GM19328 (cell line): Measurements from ENCODE around the gene EPHB2.

Source experiments
- ATAC-seq: cut with Tn5 transposase; IDR thresholded peaks from one replicate; pipeline ENCODE4 v1.9.1; 2021; ENCODE audit warnings: mild to moderate bottlenecking, moderate library complexity; ENCODE audit not compliant: unreplicated experiment

The EPHB2 gene

DNA sequence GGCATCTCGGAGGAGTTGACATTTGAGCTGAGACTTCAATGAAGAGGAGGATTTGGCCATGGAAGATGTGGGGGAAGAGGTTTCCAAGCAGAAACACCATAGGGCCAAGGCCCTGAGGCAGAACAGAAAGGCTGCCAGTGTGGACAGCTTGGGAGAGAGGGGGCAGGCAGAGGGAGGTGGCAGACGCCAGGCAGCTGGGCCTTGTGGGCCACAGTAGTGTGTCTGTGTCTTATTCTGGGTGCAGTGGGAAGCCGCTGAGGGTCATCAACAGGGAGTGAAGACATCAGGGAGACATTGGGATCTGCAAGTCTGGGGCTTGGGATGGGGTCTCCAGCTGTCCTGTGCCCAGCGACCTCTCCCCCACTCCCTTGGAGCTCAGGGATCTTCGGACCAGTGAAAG is 165.2 kb downstream of the EPHB2 start:
- no peak for ATAC-seq

- ATAC-seq, result no peak
Measured at GRCh38 chr1:22876359-22877111, 165.9 kb downstream of the EPHB2 start.

- ATAC-seq, result no peak
Measured at GRCh38 chr1:22877112-22877915, 166.7 kb downstream of the EPHB2 start.

DNA sequence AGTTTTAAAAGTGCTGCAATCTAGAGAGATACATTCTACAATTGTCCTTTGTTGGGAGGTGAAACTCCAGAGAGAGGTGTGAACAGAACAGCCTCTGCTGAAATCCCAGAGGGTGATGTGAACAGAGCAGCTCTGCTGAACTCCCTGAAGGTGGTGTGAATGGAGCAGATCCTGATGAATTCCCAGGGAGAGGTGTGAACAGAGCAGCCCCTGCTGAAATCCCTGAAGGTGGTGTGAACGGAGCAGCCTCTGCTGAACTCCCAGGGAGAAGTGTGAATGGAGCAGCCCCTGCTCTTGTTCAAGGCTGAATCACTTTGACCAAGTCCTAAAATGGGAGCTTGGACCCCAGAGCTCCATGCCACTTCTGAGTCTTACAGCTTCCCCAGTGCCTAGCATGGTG is 167.3 kb downstream of the EPHB2 start:
- ATAC-seq, result no peak

- ATAC-seq, result no peak
Measured at GRCh38 chr1:22878626-22879025, 168.0 kb downstream of the EPHB2 start.

DNA sequence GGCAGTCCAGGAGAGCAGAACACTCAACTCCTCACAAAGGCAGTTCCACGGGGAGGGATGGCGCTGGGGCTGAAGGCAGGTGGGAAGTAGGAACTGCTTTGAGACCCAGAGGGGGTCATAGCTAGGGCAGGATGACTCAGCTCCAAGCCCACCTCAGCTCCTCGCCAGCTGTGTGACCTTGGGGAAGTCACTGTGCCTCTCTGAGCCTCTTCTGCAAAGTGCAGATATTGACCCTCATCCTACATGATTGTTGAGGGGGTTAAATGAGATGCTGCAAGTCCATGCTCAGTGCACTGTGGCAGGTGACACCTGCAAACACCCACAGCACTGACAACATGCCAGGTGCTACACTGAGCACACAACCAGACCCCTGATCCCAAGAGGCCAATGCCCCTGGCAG is 168.8 kb downstream of the EPHB2 start:
- ATAC-seq, result no peak

DNA sequence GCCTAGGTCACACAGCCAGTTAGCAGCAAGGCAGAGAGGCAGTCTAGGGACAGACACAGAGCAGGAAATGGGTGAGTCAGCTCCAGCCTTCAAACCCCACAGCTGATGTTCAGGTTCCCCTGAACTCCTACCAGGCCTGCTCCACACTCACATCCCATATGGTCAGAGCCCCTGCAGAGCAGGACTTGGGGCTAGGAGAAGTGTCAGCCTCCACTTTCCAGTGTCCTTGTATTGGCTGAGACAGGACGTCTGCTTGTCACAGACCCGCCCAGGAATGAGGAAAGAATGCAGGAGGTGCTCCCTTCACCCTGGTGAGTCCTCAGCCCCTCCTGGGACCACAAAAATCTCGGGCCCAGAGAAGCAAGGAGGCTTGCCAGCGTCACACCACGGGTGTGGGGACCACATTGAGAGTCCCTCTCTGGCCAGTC is 169.5 kb downstream of the EPHB2 start:
- no peak for ATAC-seq

DNA sequence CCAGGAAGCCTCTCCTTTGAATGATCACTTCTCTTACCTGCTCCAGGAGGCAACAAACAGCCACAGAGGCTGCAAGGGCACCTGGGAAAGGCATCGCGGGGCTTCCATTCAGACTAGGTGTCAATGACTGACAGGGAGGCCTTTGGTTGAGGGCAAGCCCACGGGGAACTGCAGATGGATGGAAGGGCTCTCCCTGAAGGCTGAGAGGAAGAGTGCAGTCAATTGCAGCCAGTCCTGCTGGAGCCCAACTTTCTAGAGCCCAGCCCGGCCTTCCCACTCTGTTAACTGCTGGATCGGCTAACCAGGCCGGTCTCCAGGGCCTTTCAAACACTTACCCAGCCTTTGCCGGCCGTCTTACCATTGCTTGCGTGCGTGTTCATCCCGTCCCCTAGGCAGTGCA is 172.8 kb downstream of the EPHB2 start:
- no peak for ATAC-seq

GRCh38 chr1:22884806-22885530 is 174.3 kb downstream of the EPHB2 start:
- ATAC-seq, result no peak

DNA sequence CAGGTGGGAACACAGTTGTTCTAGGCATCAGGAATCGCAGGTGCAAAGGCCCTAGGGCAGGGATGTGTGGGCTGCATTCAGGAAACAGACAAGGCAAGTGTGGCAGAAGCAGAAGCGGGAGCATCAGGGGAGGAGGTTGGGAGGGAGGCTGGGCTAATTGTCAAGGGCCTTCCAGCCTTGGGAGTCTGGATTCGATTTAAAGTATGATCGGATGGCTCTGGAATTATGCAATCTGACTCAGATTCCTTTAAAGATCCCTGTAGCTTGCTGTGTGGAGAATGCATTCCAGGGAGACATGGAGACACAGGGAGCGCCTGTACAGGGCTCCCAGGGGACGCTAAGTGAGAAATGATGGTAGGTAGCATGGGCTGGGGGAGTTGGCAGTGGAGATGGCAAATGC is 175.6 kb downstream of the EPHB2 start:
- ATAC-seq, result no peak

DNA sequence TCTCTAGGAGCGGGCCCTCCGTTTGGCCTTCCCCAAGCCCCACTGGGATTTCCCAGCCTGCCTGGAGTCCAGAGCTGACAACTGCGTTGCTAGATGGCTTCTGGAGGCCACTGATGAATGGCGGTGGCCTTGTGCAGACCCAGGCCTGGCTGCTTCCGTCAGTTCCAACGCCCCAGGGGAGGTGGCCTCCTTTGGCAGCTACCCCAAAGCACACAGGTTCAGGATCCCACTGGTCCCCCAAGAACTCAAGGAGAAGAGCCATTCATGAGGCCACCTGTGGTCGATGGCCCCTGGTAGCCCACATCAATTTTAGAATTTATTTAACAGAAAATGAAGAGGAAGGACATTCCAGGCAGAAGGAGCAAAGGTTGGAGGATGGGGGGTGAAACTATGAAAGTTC is 176.9 kb downstream of the EPHB2 start:
- ATAC-seq, result no peak

DNA sequence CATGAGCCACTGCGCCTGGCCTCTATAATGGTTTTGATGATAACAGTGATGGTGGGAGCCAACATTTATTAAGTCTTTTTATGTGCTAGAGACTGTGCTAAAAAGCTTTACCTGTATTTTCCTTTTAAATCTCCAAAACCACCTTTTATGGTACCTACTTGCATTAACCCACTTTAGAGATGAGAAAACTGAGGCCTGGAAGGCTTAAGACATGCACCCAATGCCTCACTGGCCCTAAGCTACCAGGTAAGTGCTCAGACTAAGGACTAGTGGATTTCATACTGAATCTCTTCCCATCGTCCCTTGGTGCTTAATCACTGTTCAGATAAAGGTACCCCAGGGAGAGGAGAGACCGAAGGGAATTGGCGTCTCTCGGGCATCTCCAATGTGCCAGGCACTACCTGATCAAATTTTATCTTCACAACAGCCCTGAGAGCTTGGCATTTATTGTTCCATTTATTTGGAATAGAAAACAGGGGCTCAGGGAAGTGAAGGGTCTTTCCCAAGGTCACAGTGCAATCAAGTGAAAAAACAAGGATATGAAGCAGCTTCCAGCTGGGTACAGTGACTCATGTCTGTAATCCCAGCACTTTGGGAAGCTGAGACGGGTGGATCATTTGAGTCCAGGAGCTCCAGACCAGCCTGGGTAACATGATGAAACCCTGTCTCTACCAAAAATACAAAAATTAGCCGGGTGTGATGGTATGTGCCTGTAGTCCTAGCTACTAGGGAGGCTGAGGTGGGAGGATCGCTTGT is 177.9 kb downstream of the EPHB2 start:
- no peak for ATAC-seq

DNA sequence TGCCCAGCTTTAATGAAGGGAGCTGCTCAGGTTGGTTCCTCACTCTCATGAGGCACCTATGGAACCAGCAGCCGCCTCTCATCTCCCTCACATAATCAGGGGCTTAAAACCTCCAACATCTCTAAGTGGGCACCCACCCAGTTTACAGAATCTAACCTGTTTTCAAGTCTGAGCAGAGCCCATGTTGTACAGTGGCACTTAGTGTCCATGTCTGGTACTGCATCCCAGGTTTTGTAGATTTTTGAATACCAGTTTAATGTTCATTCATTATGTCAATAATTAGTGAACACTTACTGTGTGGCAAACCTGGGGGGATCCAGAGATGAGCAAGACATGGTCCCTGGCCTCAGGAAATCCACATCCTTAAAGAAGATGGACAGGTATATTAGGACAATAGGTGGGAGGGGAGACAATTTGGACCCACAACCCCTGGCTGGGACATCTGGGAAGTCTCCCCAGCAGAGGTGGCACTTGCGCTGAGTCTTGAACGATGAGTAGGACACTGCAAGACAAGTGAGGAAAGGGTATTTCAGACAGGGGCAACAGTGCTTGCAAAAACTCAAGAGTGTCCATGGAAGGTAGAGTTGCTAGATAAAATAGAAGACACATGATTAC is 178.7 kb downstream of the EPHB2 start:
- no peak for ATAC-seq

DNA sequence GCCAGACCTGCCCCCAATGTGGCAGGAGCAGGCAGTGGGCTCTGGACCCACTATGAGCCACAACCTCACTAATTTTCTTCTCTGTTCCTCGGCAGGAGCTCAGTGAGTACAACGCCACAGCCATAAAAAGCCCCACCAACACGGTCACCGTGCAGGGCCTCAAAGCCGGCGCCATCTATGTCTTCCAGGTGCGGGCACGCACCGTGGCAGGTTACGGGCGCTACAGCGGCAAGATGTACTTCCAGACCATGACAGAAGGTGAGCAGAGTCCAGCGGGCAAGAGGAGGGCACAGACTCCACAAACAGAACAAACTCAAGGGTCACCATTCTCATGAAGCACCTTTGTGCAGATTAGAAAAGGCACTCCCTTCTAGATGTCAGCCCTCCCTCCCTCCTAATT is 182.2 kb downstream of the EPHB2 start:
- ATAC-seq, result no peak

- no peak for ATAC-seq
Measured at GRCh38 chr1:22893292-22893691, 182.7 kb downstream of the EPHB2 start.

- no peak for ATAC-seq
Measured at GRCh38 chr1:22895357-22895756, 184.7 kb downstream of the EPHB2 start.

DNA sequence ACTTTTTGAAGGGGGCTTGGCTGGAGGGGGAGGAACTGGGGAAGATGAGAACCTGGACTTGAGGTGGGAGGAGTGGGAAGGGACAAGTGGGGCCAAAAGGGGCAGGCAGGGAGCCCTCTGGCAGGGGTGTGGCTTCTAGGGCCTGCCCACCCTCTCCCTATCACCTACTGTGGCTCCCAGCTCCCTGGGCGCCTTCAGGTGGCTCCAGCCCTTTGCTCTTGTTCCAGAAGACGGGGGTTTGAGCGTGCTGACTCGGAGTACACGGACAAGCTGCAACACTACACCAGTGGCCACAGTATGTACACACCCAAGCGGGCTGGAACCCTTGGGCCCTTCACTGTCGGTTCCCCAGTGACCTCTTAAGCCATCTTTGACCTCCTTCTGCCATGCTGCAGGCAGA is 185.5 kb downstream of the EPHB2 start:
- ATAC-seq, result no peak

DNA sequence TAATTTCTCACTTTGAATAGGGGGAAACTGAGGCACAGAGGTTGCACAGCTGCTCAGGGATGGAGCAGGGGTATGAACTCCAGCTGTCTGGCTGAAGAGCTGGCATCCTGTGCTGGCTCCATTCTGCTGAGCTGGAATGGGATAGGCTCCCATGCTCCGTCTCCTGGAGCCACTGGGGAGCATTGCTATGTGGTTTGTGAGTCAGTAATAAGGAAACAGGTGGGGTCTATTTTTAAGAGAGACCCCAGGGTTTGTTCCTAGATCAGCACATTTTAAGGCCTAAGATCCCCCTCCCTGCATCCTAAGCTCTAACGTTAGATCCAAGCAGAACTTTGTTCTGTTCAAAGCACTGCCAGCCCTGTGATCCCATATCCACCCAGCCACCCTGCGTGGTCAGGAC is 189.8 kb downstream of the EPHB2 start:
- ATAC-seq, result no peak

- ATAC-seq, result no peak
Measured at GRCh38 chr1:22903113-22903512, 192.5 kb downstream of the EPHB2 start.

DNA sequence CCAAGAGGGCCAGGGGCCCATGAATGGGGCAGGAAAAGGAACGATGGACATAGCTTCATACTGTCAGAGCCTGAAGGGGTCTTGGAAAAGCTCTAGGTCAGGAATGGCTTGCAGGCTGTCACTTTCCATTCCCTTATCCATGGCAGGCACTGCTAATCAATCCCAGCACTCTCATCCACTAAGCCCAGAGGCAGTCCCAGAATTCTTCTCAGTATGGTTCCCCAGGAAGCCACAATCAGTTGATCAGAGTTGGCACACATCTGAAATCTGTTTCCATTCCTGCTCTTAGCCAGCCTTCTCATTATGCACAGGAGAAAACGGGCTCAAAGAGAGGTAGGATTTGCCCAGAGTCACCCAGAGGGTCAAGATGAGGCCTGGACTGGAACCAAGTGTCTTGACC is 196.3 kb downstream of the EPHB2 start:
- no peak for ATAC-seq

DNA sequence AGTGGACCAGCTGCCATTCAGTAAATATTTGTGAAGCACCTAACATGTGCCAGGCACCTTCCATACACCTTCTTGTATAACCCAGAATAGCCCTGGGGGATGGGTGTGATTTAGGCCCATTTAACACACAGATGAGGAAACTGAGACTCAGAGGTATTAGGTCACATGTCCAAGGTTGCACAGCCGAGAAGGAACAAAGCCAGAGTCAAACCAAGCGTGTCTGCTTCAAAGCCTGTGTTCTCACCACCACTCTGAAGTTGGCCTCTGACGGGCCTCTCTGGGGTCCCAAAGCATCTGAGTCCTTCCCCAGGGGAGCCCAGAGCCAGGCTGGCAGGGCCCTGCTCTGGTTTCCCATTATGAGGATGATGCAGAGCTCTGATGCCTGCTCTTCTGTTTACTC is 196.9 kb downstream of the EPHB2 start:
- no peak for ATAC-seq
